ENCODE data around the gene NINL.

NINL gene

DNA sequence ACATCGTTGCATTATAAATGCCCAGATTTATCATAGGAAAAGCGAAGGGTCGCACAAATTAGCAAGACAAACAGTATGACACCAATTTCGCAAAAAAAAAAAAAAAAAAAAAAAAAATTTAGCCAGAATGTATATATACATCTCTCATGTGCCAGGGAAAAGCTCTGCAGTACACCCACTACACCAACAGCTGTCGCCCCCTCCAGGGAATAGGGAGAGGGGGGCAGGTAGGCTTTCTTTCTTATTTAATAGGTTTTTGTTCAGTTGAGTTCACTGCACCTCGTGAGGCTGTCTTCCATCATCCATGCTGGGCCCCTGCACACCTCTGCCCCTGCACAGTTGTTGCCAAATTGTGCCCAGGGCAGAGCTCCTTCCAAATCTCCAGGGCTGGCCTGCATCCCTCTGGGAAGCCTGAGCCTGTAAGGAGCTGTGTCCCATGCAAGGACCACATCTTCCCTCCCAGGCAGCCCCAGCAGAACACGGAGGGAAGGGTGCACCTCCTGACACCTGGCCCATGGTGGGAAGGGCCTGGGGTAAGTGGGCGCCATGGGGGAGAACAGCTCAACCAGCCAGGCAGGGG, 85.4 kb downstream of the NINL start:
- DNase-seq (ENCODE audit: low read depth) = no peak

- DNase-seq (ENCODE audit: low read depth) = no peak
Observed at GRCh38 chr20:25499031-25499430, 86.3 kb downstream of the NINL start.

DNA sequence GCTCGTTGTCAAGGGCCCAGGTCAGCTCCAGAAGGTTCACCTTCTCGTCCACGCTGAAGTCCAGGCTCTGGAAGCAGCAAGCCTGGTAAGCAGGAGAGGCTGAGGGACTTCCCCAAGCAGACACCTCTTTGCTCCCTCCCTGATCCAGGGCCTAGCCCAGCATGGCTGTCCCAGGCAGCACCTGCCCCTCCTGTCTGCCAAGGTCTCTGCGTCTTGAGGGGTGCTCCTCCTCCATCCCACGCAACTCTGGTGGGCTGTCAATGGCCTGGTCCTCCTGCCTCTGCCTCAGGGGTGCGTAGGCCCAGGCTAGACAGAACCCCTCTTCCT, 87.1 kb downstream of the NINL start:
- no peak for DNase-seq (ENCODE audit: low read depth)

DNA sequence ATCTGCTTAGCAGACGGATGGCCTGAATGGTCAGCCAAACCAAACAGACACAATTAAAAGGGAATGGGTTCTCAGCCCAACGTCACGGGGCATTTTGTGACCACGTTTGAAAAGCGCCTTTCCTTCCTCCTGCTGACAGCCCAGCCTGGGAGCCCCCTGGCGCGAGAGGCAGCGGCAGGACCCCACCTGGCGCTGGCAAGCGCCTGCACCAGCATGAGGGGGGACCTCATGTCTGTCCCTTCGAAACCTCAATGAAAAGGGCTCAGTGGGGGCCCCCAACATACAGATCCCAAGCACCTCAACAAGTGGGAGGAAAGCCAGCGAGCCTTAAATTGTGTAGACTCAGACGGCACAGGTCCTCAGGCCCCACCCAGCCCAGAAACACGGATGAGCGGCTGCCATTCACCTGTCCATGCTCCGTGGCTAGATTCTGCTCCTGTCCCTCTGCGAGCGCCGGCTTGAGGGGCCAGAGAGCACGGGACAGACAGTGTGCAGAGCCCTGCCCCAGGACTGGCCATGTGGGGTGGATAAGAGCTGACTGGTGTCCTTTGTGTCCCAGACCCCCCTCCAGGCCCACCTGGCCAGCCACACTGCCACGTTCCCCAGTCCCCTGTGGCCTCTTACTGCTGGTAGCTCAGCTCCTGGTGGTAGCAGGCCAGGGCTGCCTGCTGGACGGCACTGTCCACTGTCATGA, 87.6 kb downstream of the NINL start:
- no peak for DNase-seq (ENCODE audit: low read depth)

DNA sequence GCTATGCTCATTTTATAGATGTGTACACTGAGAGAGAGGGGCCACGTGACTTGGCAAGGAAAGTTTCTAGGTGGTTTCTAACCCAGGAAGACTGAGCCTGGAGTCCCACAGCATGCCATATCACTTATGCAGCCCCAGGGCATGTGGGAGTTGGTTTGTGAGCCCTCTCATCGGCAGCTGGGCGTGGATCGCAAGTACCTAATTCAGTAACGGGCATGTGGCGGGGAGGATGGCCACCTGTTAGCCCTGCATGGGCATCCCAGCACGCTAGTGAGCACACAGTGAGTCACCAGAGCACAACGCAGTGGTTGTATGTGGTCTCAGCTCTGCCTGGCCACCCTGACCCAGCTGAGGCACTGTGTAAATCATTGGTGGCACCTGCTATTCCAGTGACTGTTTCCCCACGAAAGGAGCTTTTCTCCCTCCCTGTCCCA, 88.3 kb downstream of the NINL start:
- DNase-seq (ENCODE audit: low read depth) = no peak

- DNase-seq (ENCODE audit: low read depth) = no peak
Observed at GRCh38 chr20:25496165-25496967, 89.0 kb downstream of the NINL start.

GRCh38 chr20:25495189-25495824, 90.0 kb downstream of the NINL start:
- DNase-seq (ENCODE audit: low read depth) = no peak

GRCh38 chr20:25494506-25495188, 90.7 kb downstream of the NINL start:
- no peak for DNase-seq (ENCODE audit: low read depth)

GRCh38 chr20:25493748-25494505, 91.4 kb downstream of the NINL start:
- no peak for DNase-seq (ENCODE audit: low read depth)

DNA sequence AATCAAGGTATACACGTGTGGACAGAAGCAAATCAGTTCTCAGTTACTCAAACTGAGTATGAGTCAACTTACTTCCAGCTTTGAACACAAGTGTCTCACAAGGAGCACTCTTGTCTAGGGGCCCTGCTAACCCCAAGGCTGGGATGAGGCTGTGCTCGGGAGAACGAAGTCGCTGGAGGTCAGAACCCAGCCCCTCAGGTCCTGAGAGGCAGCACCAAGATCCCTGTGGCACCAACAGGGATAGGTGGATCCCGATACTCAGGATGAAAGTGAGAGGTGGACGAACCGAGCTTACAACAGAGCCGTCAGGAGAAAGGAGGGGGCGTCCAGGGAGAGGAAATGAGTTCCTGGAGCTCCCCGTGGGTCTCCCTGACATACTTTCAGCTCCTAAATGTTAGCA, 92.2 kb downstream of the NINL start:
- DNase-seq (ENCODE audit: low read depth) = no peak

GRCh38 chr20:25491446-25492038, 93.8 kb downstream of the NINL start:
- DNase-seq (ENCODE audit: low read depth) = no peak

DNA sequence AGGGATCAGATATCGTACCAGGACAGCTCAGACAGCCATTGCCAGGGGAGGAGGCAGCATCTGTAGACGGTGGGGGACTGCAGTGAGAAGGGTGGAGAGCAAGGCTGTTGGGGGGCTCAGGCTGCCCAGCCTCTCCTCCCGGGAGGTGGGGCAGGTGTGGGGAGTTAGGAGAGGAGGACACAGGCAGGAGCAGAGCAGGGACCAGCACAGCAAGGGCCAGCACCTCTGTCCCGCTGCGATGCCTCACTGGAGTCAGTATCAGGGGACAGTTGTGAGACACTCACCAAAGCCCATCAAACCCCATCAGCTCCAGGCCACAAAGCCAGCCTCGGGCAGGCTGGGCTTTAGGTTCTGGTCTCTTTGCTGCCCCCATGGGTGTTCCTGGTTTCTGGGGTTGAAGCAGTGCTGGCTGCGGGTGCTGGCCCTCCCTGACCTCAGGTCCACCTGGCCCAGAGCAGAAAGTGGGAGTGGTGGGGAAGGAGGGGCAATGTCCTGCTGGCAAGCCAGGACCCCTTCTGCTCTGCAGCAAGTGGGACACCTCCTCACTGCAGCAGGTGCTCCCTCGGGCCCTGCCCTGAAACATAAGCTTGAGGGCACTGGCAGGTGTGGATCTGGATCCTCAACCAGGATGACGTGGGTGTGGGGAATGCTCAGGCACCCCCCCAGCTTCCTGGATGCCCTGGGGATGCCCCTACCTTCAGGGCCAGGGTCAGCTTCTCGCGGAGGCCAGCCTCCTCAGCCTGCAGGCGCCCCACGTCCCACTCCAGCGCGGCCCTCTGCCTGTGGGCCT, 94.5 kb downstream of the NINL start:
- DNase-seq (ENCODE audit: low read depth) = no peak

DNA sequence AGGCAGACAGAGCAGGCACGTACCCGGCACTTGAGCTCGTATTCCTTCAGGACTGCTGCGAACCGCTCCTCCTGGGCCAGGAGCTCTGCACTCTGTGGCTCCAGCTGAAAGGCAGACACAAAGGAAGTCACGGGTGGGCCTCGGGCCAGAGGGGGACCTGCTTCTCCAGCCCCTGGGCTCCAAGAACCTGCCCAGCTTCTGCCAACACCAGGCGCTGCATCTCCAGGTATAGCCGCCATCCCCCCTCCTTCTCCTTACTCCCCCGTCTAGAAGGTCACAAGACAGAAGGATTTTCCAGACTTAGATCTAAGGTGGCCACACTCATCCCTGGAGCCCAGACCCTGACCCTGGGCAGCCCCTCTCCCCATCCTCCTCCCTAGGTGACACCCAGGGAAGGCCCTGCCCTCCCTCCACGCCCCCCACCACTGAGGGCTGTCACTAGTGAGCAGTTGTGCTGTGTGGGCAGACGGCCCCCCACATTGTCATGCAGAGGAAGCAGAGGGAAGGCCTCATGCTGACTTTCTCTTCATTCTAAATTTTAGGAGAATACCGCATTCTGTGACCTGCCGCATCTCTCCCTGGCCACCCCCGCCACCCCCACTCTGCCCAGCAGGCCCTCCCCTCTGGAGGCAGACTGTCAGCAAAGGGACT, 96.0 kb downstream of the NINL start:
- DNase-seq (ENCODE audit: low read depth) = no peak

DNA sequence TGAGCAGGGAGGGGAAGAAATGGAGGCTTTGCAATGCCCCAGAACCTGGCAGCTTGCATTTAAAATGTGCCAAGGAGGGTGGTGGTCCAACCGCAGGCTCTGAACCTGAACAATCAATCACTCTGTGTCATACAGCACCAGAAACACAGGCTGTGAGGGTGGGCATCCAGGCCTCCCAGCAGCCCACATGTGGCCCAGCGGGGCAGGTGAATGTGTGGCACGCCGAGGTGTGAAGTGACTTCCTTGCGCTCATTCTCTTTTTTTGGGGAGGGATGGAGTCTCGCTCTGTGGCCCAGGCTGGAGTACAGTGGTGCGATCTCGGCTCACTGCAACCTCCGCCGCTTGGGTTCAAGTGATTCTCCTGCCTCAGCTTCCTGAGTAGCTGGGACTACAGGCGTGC, 97.4 kb downstream of the NINL start:
- no peak for DNase-seq (ENCODE audit: low read depth)

DNA sequence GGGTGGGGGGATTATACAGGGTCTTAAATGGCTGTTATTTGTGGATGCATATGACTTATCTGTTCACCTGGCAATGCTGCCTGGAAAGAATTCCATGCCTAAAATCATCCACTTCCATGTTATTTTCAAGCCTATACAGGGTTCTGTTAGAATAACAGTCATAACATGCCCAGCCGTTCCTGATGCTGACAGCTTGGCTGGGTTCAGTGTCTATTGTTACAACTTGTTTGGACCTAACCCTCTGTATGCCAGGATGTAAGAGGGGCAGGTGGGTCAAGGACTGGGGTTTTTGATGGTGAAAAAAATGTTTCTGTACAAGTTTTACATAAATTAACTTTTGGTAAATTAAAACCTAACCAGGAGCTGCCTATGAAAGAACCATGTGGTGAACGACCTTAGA, 98.0 kb downstream of the NINL start:
- DNase-seq (ENCODE audit: low read depth) = no peak

DNA sequence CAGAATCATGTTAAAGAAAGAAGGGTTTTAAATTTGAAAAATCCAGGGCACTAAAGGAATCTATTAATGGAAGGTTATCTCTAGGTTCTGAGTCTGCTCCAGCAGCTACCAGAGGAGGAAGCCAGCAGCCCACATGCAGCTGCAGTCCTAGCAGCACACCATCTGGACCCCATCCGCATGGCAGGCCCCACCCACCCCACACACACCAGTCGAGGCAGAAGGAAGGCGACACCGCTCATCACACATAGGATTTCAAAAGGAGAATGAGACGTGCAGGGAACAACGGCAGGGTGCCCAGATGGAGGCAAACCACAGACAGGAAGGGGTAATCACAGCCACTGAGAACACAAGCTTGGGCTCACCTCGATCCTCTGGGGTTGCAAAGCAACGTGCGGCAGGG, 99.0 kb downstream of the NINL start:
- DNase-seq (ENCODE audit: low read depth) = no peak

- no peak for DNase-seq (ENCODE audit: low read depth)
Observed at GRCh38 chr20:25485872-25486271, 99.5 kb downstream of the NINL start.

DNA sequence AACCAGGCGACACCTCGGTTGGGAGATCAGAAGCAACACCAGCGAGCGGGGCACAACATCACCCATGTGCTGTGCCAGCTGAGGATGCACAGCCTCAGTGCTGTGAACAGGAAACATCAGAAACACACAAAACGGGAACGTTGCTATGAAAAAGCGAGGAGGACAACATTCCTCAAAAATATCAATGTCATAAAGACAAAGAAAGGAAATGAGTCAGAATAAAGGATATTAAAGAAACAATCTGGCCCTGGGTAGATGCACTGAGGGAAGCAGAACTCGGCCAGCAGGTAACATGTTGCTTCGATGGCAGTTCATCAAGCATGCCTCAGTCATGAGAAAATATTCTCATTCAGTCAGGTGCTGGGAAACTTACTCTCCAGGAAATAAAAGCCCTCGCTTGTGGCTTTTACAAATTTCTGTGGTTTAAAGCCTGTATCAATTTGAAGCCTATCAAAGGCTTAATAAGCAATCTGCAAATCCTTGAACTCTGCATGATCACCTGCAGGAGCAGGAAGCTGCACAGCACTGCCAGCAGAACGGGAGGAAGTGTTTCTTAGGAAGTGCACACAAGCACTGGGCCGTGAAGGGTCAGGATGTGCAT, 100.3 kb downstream of the NINL start:
- no peak for DNase-seq (ENCODE audit: low read depth)

GRCh38 chr20:25484224-25484846, 101.0 kb downstream of the NINL start:
- no peak for DNase-seq (ENCODE audit: low read depth)
